SK-N-SH treated with all-trans-retinoic acid at 6 μM for 48 hours (cell line): ENCODE data around the gene PLPPR2.

Experiments
- ESRRG ChIP-seq: fragments of 250-450 bp; sonication (Bioruptor Pico); IDR thresholded peaks from 2 replicates; pipeline ENCODE4 v1.6.1; 2021; ENCODE audit warnings: mild to moderate bottlenecking
- ISL1 ChIP-seq: fragments of 250-450 bp; sonication (Bioruptor Pico); IDR thresholded peaks from 2 replicates; pipeline ENCODE4 v2.1.2; 2022; ENCODE audit warnings: mild to moderate bottlenecking, moderate library complexity
- RARB ChIP-seq: fragments of 250-450 bp; sonication (Bioruptor Pico); IDR thresholded peaks from 2 replicates; pipeline ENCODE4 v1.8.0; 2021; ENCODE audit warnings: mild to moderate bottlenecking, moderate library complexity
- TOX ChIP-seq: fragments of 250-450 bp; sonication (Bioruptor Pico); IDR thresholded peaks from 2 replicates; pipeline ENCODE4 v1.8.0; 2021; ENCODE audit warnings: mild to moderate bottlenecking, moderate library complexity, borderline replicate concordance
- TF ChIP-seq, protein P1 (sequence below): fragments of 250-450 bp; sonication (Bioruptor Pico); IDR thresholded peaks from 2 replicates; pipeline ENCODE4 v1.8.0; 2020; ENCODE audit warnings: mild to moderate bottlenecking, moderate library complexity, borderline replicate concordance

DNA sequence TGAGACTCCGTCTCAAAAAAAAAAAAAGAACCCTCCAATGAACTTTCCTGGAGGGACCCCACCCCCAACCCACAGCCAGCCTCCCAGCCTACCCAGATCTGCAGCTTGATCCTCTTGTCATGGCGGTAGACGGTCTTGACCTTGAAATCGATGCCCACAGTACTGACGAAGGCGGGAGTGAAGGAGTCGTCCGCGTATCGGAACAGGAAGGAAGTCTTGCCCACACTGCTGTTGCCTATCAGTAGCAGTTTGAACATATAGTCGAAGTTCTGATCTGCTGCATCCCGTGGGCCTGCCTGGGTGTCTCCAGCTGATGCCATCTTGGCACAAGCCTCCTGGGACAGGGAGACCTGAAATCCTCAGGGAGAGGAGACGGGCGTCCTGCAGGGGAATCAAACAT is 18.2 kb upstream of the PLPPR2 start:
- TF ChIP-seq ISL1 (CRISPR knock-in tag) (no peak), RARB (CRISPR knock-in tag) (no peak), ESRRG (no peak), TOX (CRISPR knock-in tag) (no peak)
- TF ChIP-seq, protein P1, sequence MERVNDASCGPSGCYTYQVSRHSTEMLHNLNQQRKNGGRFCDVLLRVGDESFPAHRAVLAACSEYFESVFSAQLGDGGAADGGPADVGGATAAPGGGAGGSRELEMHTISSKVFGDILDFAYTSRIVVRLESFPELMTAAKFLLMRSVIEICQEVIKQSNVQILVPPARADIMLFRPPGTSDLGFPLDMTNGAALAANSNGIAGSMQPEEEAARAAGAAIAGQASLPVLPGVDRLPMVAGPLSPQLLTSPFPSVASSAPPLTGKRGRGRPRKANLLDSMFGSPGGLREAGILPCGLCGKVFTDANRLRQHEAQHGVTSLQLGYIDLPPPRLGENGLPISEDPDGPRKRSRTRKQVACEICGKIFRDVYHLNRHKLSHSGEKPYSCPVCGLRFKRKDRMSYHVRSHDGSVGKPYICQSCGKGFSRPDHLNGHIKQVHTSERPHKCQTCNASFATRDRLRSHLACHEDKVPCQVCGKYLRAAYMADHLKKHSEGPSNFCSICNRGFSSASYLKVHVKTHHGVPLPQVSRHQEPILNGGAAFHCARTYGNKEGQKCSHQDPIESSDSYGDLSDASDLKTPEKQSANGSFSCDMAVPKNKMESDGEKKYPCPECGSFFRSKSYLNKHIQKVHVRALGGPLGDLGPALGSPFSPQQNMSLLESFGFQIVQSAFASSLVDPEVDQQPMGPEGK = no peak
